Endothelial cell of umbilical vein (primary cell): ENCODE data around the gene FAM131B. TPM values are rescaled to one million over a fixed set of nuclear protein-coding genes. Genes with fewer than 3 reads are reported as not detected.
"Not testable (repeated sequence)": the region's sequence is repeated elsewhere in the genome, so short reads cannot be mapped to it uniquely, and the experiment has no call there.

ENCODE experiments used
- BruUV-seq: library from RNA; stranded (reverse); fragments of 400-500 nt; replicated peaks from 2 replicates; lab custom pipeline; 2021; lab: Mats Ljungman, UMichigan
- CTCF ChIA-PET: fragments of 300-600, 350-600 bp; sonication (Branson Sonifier 250); formaldehyde crosslinking; loops from one replicate; lab custom pipeline; 2021; ENCODE audit warnings: antibody characterized with exemption, inconsistent platforms; lab: Charles Lee
- POLR2A ChIA-PET: fragments of 300-600, 350-600 bp; sonication (Branson Sonifier 250); formaldehyde crosslinking; loops from one replicate; lab custom pipeline; 2021; ENCODE audit warnings: antibody characterized with exemption, inconsistent platforms; lab: Charles Lee
- DNase-seq: peaks from one replicate; pipeline ENCODE4 v3.0.0-alpha.2; 2011; ENCODE audit warnings: low read depth, low spot score
- FAIRE-seq: peaks from 2 replicates; lab custom pipeline; 2011; peaks lifted over from hg19 to GRCh38; lab: Jason Lieb, UNC
- H2AFZ ChIP-seq: 2 replicates; pipeline ENCODE4 v1.6.0; 2012; ENCODE audit warnings: low read depth, low read length, control low read depth, inconsistent platforms
- H3K27ac ChIP-seq: 2 replicates; pipeline ENCODE4 v1.5.1; 2011; ENCODE audit warnings: low read depth, mild to moderate bottlenecking, control low read depth, low read length, moderate library complexity; ENCODE audit not compliant: insufficient read depth
- H3K27me3 ChIP-seq, 2 experiments: 2 replicates each; pipeline versions ENCODE4 v1.6.0 to v1.6.1; 2011; ENCODE audit warnings: low read length in 2 of 2, mixed read lengths in 1 of 2; ENCODE audit not compliant: control insufficient read depth in 2 of 2, insufficient read depth in 2 of 2
- H3K36me3 ChIP-seq, 2 experiments: 2 replicates in 1 of 2; 3 replicates in 1 of 2; pipeline ENCODE4 v1.5.1; 2011; ENCODE audit warnings: low read length in 2 of 2, mild to moderate bottlenecking in 1 of 2, moderate library complexity in 1 of 2; ENCODE audit not compliant: control insufficient read depth in 2 of 2, insufficient read depth in 2 of 2; ENCODE audit errors: extremely low read depth in 1 of 2
- H3K4me1 ChIP-seq: 3 replicates; pipeline ENCODE4 v1.5.1; 2011; ENCODE audit warnings: mild to moderate bottlenecking, low read length; ENCODE audit not compliant: control insufficient read depth, insufficient read depth; ENCODE audit errors: extremely low read depth
- H3K4me2 ChIP-seq: 2 replicates; pipeline ENCODE4 v1.6.1; 2011; ENCODE audit warnings: low read length, control low read depth, mixed read lengths; ENCODE audit not compliant: insufficient read depth
- H3K4me3 ChIP-seq, 3 experiments: fragments of 200-600 bp in 1 of 3; sonication (generic), shearing (Covaris generic) in 1 of 3; replicated peaks in 1 of 3; 2 replicates each; pipeline ENCODE4 v1.5.1; 2011 to 2016; ENCODE audit warnings: control low read depth in 3 of 3, low read length in 3 of 3, mild to moderate bottlenecking in 2 of 3, inconsistent platforms in 1 of 3, low read depth in 1 of 3, moderate library complexity in 1 of 3; ENCODE audit not compliant: insufficient read depth in 1 of 3
- H3K79me2 ChIP-seq: 2 replicates; pipeline ENCODE4 v1.6.0; 2012; ENCODE audit warnings: low read length, inconsistent platforms; ENCODE audit not compliant: control insufficient read depth, insufficient read depth
- H3K9ac ChIP-seq: replicated peaks from 2 replicates; pipeline ENCODE3; 2011; ENCODE audit warnings: low read length, control low read depth; ENCODE audit not compliant: insufficient read depth; ENCODE audit errors: extremely low read depth
- H3K9me1 ChIP-seq: replicated peaks from 3 replicates; pipeline ENCODE4 v1.6.0; 2011; ENCODE audit warnings: mild to moderate bottlenecking, low read length; ENCODE audit not compliant: control insufficient read depth, insufficient read depth; ENCODE audit errors: extremely low read depth
- H3K9me3 ChIP-seq: replicated peaks from 2 replicates; pipeline ENCODE4 v1.5.1; 2012; ENCODE audit warnings: low read length, inconsistent platforms; ENCODE audit not compliant: control insufficient read depth, insufficient read depth
- H4K20me1 ChIP-seq: replicated peaks from 2 replicates; pipeline ENCODE3; 2011; ENCODE audit warnings: mild to moderate bottlenecking, low read length; ENCODE audit not compliant: control insufficient read depth, insufficient read depth; ENCODE audit errors: extremely low read depth
- CTCF ChIP-seq, 2 donors: IDR thresholded peaks; 1 replicate in 1 of 2; 2 replicates in 1 of 2; pipeline ENCODE4 v1.5.1; 2011; ENCODE audit warnings: low read length in 2 of 2, mild to moderate bottlenecking in 2 of 2, moderate library complexity in 2 of 2, control low read depth in 1 of 2, inconsistent platforms in 1 of 2, low read depth in 1 of 2; ENCODE audit not compliant: insufficient read depth in 1 of 2; ENCODE audit errors: extremely low read depth in 1 of 2
- EZH2 ChIP-seq: IDR thresholded peaks from 2 replicates; pipeline ENCODE4 v1.6.1; 2012; ENCODE audit warnings: borderline replicate concordance, low read depth, mild to moderate bottlenecking, moderate library complexity, low read length, inconsistent platforms; ENCODE audit not compliant: severe bottlenecking
- FOS ChIP-seq: IDR thresholded peaks from 2 replicates; pipeline ENCODE4 v1.6.1; 2011; ENCODE audit warnings: mild to moderate bottlenecking, low read length, moderate library complexity, borderline replicate concordance; ENCODE audit not compliant: insufficient read depth
- GATA2 ChIP-seq: IDR thresholded peaks from 2 replicates; pipeline ENCODE4 v1.7.0; 2011; ENCODE audit warnings: low read depth, mild to moderate bottlenecking, moderate library complexity, mixed read lengths, low read length; ENCODE audit not compliant: insufficient read length, insufficient read depth
- JUN ChIP-seq: IDR thresholded peaks from 2 replicates; pipeline ENCODE4 v1.6.1; 2011; ENCODE audit warnings: borderline replicate concordance, low read depth; ENCODE audit not compliant: insufficient read length, insufficient read depth
- MYC ChIP-seq: IDR thresholded peaks from one replicate; pipeline ENCODE4 v1.6.1; 2011; ENCODE audit warnings: mild to moderate bottlenecking, low read depth, low read length
- POLR2A ChIP-seq: IDR thresholded peaks from 2 replicates; pipeline ENCODE4 v1.6.1; 2012; ENCODE audit warnings: low read depth, mild to moderate bottlenecking, control low read depth, low read length
- POLR2AphosphoS5 ChIP-seq: IDR thresholded peaks from 2 replicates; pipeline ENCODE4 v1.6.1; 2012; ENCODE audit warnings: low read depth, mild to moderate bottlenecking, control low read depth, low read length, moderate library complexity; ENCODE audit not compliant: insufficient read depth
- dilution Hi-C: fragments of 300-500 bp; cut with MboI; formaldehyde crosslinking; loops from one replicate; pipeline ENCODE4 v1.15.0; 2019; ENCODE audit warnings: low sequenced_read_pairs; ENCODE audit not compliant: extremely low pct_ligation_motif_present
- intact Hi-C: fragments of 100-400 bp; cut with micrococcal nuclease; formaldehyde crosslinking; loops from one replicate; pipeline ENCODE4 v1.10.0; 2022
- polyA plus RNA-seq, 4 experiments: library from polyadenylated mRNA; depleted of rRNA in 3 of 4; stranded (reverse) in 3 of 4; unstranded in 1 of 4; fragments of >200 nt; gene quantifications; 2 replicates each; pipeline versions ENCODE4 v1.2.1 to v1.2.3, GENCODE V29; 2011 to 2012; ENCODE audit warnings: missing spikeins in 1 of 4
- total RNA-seq: library from RNA; stranded (reverse); gene quantifications from 2 replicates; pipeline ENCODE4 v1.2.3, GENCODE V29; 2021
- TF ChIP-seq, protein P1 (sequence below): IDR thresholded peaks from 2 replicates; pipeline ENCODE4 v1.6.1; 2011; ENCODE audit not compliant: insufficient read depth, insufficient read length

Gene FAM131B
- total and polyA plus RNA-seq, 2 donors (not counting 3 experiments of a cell fraction or from before 2014, with no cell fraction given), result 1.6 to 1.8 TPM

DNA sequence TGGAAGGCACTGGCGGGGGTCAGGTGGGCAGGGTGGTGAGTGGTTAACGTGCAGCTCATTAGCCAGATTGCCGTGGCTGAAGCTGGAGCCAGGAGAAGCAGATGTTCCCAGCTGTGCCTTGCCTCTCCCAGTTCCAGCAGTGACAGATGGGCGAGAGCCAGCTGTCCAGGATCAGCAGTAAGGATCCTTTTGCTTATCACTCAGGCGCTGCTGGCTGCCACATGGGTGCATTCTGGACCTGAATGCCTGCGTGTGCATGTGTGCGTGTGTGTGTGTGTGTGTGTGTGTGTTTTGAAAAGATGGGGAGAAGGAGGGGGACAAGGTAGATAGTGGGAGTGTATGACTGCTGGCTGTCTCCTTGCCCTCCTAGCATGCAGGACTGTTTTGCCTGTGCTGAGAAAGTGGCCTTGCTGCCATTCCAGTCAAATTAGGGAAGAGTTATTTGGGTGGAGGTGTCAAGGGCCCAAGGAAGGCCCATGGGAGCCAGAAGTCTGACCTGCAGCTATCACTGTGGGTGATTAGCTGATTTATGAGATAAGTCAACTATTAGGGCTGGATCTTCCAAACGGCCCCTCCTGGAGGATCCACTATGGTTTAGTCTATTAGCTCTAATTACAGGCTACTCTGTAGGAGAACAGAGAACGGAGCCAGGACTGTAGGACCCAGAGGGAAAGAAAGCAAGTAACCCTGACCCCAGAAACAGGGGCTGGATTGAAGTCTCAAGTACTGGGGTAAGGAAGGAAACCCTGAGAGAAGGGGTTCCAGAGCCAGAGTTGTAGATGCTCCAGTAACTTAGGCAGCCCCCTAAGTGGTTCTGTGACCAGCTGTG lies 42.9 kb upstream of the FAM131B start:
- Histone ChIP-seq H3K79me2 (no peaks in the 10 kb centered on the region), H3K9ac (no peak overlapping the region), H3K27me3 (no peaks in the 10 kb centered on the region), H4K20me1 (no peaks in the 10 kb centered on the region), H2AFZ (no peak overlapping the region), H3K9me3 (no peaks in the 10 kb centered on the region), H3K4me3 (no peak overlapping the region), H3K4me1 (peaks cover 14% of the 10 kb centered on the region), H3K4me2 (no peak overlapping the region), H3K9me1 (no peaks in the 10 kb centered on the region), H3K27ac (no peak overlapping the region), H3K36me3 (no peaks in the 10 kb centered on the region)
- intact Hi-C loops, result no loop called here
- no peak for FAIRE-seq
- dilution Hi-C loops, result no loop called here
- DNase-seq, result no peak
- no peak for TF ChIP-seq JUN
- TF ChIP-seq GATA2, result no peak
- no peak for TF ChIP-seq FOS
- TF ChIP-seq POLR2A, result no peak
- TF ChIP-seq CTCF (IDR thresholded peaks at IDR 0.05; ENCODE audit: extremely low read depth in 1 of 2, insufficient read depth in 1 of 2, low read depth in 1 of 2, low read length in 2 of 2), result no peak
- TF ChIP-seq MYC, result no peak
- TF ChIP-seq EZH2, result no peak
- TF ChIP-seq, protein P1, sequence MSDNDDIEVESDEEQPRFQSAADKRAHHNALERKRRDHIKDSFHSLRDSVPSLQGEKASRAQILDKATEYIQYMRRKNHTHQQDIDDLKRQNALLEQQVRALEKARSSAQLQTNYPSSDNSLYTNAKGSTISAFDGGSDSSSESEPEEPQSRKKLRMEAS, result no peak
- TF ChIP-seq POLR2AphosphoS5, result no peak
- no TSS peak for BruUV-seq
- ChIA-PET POLR2A (no interaction called here), CTCF (interaction anchor here (1.2 to 4.7 kb wide), 8 partner anchors 9 to 165 kb away, joined by 3 to 52 read pairs (median 4); no protein-coding TSS in a partner anchor)

DNA sequence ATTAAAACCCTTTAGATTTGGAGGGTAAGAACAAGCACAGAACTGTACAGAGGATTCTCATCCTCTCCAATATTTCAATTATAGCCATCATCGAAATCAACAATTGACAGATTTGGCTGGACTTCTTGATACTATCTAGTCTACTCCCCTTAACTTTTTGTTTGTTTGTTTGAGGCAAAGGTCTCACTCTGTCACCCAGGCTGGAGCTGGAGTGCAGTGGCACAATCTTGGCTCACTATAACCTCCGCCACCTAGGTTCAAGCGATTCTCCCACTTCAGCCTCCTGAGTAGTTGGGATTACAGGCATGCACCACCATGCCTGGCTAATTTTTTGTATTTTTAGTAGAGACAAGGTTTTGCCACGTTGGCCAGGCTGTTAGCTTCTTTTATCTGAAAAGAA lies 39.7 kb upstream of the FAM131B start:
- intact Hi-C loops, H3K4me3 ChIP-seq, H3K27me3 ChIP-seq, DNase-seq, dilution Hi-C loops, H3K9me3 ChIP-seq, H3K27ac ChIP-seq, H3K9me1 ChIP-seq, H4K20me1 ChIP-seq, H3K79me2 ChIP-seq, H3K9ac ChIP-seq, H2AFZ ChIP-seq, POLR2A ChIA-PET, FAIRE-seq, H3K36me3 ChIP-seq, H3K4me2 ChIP-seq, H3K4me1 ChIP-seq, BruUV-seq: not testable (repeated sequence)
- CTCF ChIA-PET, result interaction anchor here (0.8 to 1.4 kb wide), 4 partner anchors 10 to 335 kb away, joined by 3 to 4 read pairs (median 4); no protein-coding TSS in a partner anchor
